Urinary bladder (tissue), 4 donors: ENCODE results near the gene WTIP. TPM values are rescaled to one million over a fixed set of nuclear protein-coding genes. Genes with fewer than 3 reads are reported as not detected.
A peak's percentile ranks its signal among the peaks of the same experiment; 100 is the strongest.
"Not testable (repeated sequence)": the region's sequence is repeated elsewhere in the genome, so short reads cannot be mapped to it uniquely, and the experiment has no call there.

Experiments used
- DNase-seq: peaks from one replicate; pipeline ENCODE4 v3.0.0-alpha.2; 2015; ENCODE audit errors: extremely low spot score
- H3K27ac ChIP-seq: one replicate; pipeline ENCODE4 v1.5.1; 2013; ENCODE audit warnings: low read depth, mild to moderate bottlenecking, moderate library complexity
- H3K36me3 ChIP-seq: one replicate; pipeline ENCODE4 v1.6.1; 2013; ENCODE audit warnings: mild to moderate bottlenecking, moderate library complexity; ENCODE audit not compliant: insufficient read depth
- H3K4me1 ChIP-seq: one replicate; pipeline ENCODE4 v1.6.1; 2013; ENCODE audit warnings: mild to moderate bottlenecking, moderate library complexity; ENCODE audit not compliant: insufficient read depth
- H3K4me3 ChIP-seq: one replicate; pipeline ENCODE4 v1.5.1; 2013; ENCODE audit warnings: low read depth, low read length
- WGBS: extraction: QIAGEN DNeasy Blood & Tissue Kit; methylation state at CpG from one replicate; pipeline ENCODE4 v1.1.7; 2013; 5-methylcytosine and 5-hydroxymethylcytosine counted together
- polyA plus RNA-seq: library from polyadenylated mRNA; stranded (reverse); fragments of 200-250 nt; gene quantifications from one replicate; pipeline ENCODE4 v1.2.3, GENCODE V29; 2013
- total RNA-seq: library from RNA; depleted of rRNA; stranded (reverse); fragments of >200 nt; gene quantifications from one replicate; pipeline ENCODE4 v1.2.3, GENCODE V29; 2014
- donor health status: healthy with polysubstance abuse.
- donor health status: healthy.

WTIP gene
- total and polyA plus RNA-seq, 2 donors: 10.5 to 23.1 TPM

GRCh38 chr19:34468409-34468808 lies 13.1 kb upstream of the WTIP start:
- H3K27ac ChIP-seq: no peak overlapping the region
- H3K36me3 ChIP-seq: peaks cover 18% of the 10 kb centered on the region
- H3K4me1 ChIP-seq: no peaks in the 10 kb centered on the region
- WGBS: 78% methylated on average over 1 of the region's 1 CpG
- no peak overlapping the region for H3K4me3 ChIP-seq
- DNase-seq: no peak

- H3K4me3 ChIP-seq, H3K27ac ChIP-seq, H3K4me1 ChIP-seq, DNase-seq: not testable (repeated sequence)
- whole genome bisulfite sequencing: 83% methylated on average over 5 of the region's 5 CpGs
- peaks cover 18% of the 10 kb centered on the region for H3K36me3 ChIP-seq
Observed at GRCh38 chr19:34469026-34469425, 12.5 kb upstream of the WTIP start.

GRCh38 chr19:34471906-34472700 lies 9.5 kb upstream of the WTIP start:
- no peak overlapping the region for H3K27ac ChIP-seq
- no peaks in the 10 kb centered on the region for H3K4me1 ChIP-seq
- H3K36me3 ChIP-seq: peaks cover 8% of the 10 kb centered on the region
- WGBS: 72% methylated on average over 8 of the region's 8 CpGs
- H3K4me3 ChIP-seq: no peak overlapping the region
- DNase-seq: no peak

- Histone ChIP-seq H3K27ac (no peak overlapping the region), H3K36me3 (peaks cover 6% of the 10 kb centered on the region), H3K4me1 (no peaks in the 10 kb centered on the region), H3K4me3 (no peak overlapping the region)
- 82% methylated on average over 4 of the region's 4 CpGs for WGBS
- no peak for DNase-seq
Observed at GRCh38 chr19:34474233-34474989, 7.1 kb upstream of the WTIP start.

- Histone ChIP-seq H3K27ac (no peak overlapping the region), H3K36me3 (peaks cover 6% of the 10 kb centered on the region), H3K4me3 (no peak overlapping the region), H3K4me1 (no peaks in the 10 kb centered on the region)
- DNase-seq: no peak
- 50% methylated on average over 9 of the region's 9 CpGs for WGBS
Observed at GRCh38 chr19:34475026-34475974, 6.3 kb upstream of the WTIP start.

- DNase-seq: no peak
- no peak overlapping the region for H3K27ac ChIP-seq
- 89% methylated on average over 5 of the region's 5 CpGs for WGBS
Observed at GRCh38 chr19:34475975-34476594, 5.5 kb upstream of the WTIP start.

GRCh38 chr19:34478496-34478895 lies 3.1 kb upstream of the WTIP start:
- not testable (repeated sequence) for H3K4me1 ChIP-seq, DNase-seq, H3K27ac ChIP-seq, H3K4me3 ChIP-seq, H3K36me3 ChIP-seq
- whole genome bisulfite sequencing: 93% methylated on average over 4 of the region's 4 CpGs

More at GRCh38 chr19:34475975-34476594, 5.5 kb upstream of the WTIP start:
- Histone ChIP-seq H3K4me3 (no peak overlapping the region), H3K36me3 (peaks cover 4% of the 10 kb centered on the region), H3K4me1 (no peaks in the 10 kb centered on the region)

GRCh38 chr19:34479396-34479795 lies 2.2 kb upstream of the WTIP start:
- Histone ChIP-seq H3K4me1 (no peaks in the 10 kb centered on the region), H3K27ac (no peak overlapping the region), H3K36me3 (no peaks in the 10 kb centered on the region), H3K4me3 (no peak overlapping the region)
- no peak for DNase-seq
- WGBS: 93% methylated on average over 7 of the region's 7 CpGs

GRCh38 chr19:34480491-34480890 lies 1.1 kb upstream of the WTIP start:
- WGBS: 81% methylated on average over 19 of the region's 19 CpGs
- Histone ChIP-seq H3K27ac (peak overlapping the region; percentile 7), H3K4me1 (no peaks in the 10 kb centered on the region), H3K36me3 (no peaks in the 10 kb centered on the region), H3K4me3 (no peak overlapping the region)
- no peak for DNase-seq

- Histone ChIP-seq H3K4me1 (no peaks in the 10 kb centered on the region), H3K27ac (peak overlapping the region; percentile 63), H3K36me3 (no peaks in the 10 kb centered on the region), H3K4me3 (peak overlapping the region; percentile 89)
- no peak for DNase-seq
- WGBS: under 1% methylated on average over 84 of the region's 84 CpGs
Observed at GRCh38 chr19:34481861-34482379, 362 bp downstream of the WTIP start.

GRCh38 chr19:34482380-34483250 lies 1.1 kb downstream of the WTIP start:
- H3K27ac ChIP-seq: peak overlapping the region; percentile 63
- H3K36me3 ChIP-seq: no peaks in the 10 kb centered on the region
- no peak for DNase-seq
- 4% methylated on average over 72 of the region's 72 CpGs for WGBS
- H3K4me3 ChIP-seq: peak overlapping the region; percentile 89
- no peaks in the 10 kb centered on the region for H3K4me1 ChIP-seq

GRCh38 chr19:34484328-34484727 lies 2.8 kb downstream of the WTIP start:
- no peak for DNase-seq
- Histone ChIP-seq H3K4me3 (no peak overlapping the region), H3K36me3 (no peaks in the 10 kb centered on the region), H3K27ac (no peak overlapping the region), H3K4me1 (no peaks in the 10 kb centered on the region)
- WGBS: 90% methylated on average over 9 of the region's 9 CpGs
